ENCODE results near the gene THSD7A. TPM values are rescaled to one million over a fixed set of nuclear protein-coding genes. Genes with fewer than 3 reads are reported as not detected.

THSD7A gene
- total RNA-seq, 1 experiment from 2014 or later = 0.64 TPM

DNA sequence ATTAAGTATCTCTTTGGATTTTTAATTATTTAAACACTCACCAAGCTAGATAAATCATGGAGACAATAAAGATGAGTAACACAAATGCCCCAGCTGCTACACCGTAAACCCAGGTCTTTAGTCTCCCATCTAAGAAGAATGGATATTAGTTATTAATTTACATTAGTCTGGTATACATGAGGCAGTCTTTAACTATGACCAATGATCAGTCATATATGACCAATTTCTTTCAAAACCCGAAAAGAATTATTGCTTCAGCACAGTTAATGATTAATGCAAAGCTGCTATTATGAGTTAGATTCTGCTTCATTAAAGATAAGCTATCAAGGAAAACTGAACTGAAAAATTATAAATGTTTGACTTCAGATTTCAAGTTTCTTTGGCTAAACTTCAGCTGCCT lies 455.5 kb downstream of the THSD7A start:
- no peaks in the 10 kb centered on the region for H3K9me3 ChIP-seq (ENCODE audit: low read depth, low read length, poor library complexity, severe bottlenecking)
- TF ChIP-seq EZH2 (IDR thresholded peaks at IDR 0.05; ENCODE audit: borderline replicate concordance, low read depth, low read length, poor library complexity, severe bottlenecking) = no peak
- no peak for TF ChIP-seq CTCF (conservative IDR thresholded peaks at IDR 0.05; ENCODE audit: low read depth, low read length)
- H3K4me1 ChIP-seq (ENCODE audit: insufficient read depth, low read length, poor library complexity, severe bottlenecking) = no peaks in the 10 kb centered on the region
- H3K4me3 ChIP-seq (ENCODE audit: low read depth, low read length, poor library complexity, severe bottlenecking) = no peak overlapping the region
- ChIA-PET POLR2A (ENCODE audit: low non-redundant PET) (no interaction called here), CTCF (no interaction called here)
- no peak overlapping the region for H3K27ac ChIP-seq (ENCODE audit: low read depth, low read length, poor library complexity, severe bottlenecking)
- H3K36me3 ChIP-seq (ENCODE audit: insufficient read depth, low read length, poor library complexity, severe bottlenecking) = no peaks in the 10 kb centered on the region
- intact Hi-C loops (cut with micrococcal nuclease; ENCODE audit: unreplicated experiment) = no loop called here
- no peak for DNase-seq (ENCODE audit: low spot score)
- no TSS peak for BruUV-seq (replicated peaks)
- H3K27me3 ChIP-seq (replicated peaks; ENCODE audit: insufficient read depth, low read depth, low read length, poor library complexity) = no peaks in the 10 kb centered on the region

DNA sequence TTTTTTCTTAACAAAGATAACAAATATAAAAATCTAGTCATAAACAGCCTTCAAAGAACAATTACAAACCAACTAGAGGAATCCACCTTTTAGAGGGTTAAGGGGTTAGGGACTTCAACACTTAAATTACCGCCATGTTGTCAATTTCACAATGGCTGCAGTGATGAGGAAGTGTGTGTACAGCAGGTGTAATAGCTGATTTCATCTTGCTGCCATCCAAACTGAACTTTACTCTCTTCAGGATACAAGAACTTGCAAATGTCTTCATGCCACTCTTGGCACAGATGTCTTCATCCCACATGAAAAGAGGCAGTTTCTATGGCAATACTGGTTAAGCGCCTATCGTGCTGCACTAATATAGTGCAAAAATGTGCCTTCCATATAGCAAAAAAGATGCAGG lies 457.4 kb downstream of the THSD7A start:
- BruUV-seq (replicated peaks) = no TSS peak
- Histone ChIP-seq H3K27ac (ENCODE audit: low read depth, low read length, poor library complexity, severe bottlenecking) (no peak overlapping the region), H3K4me1 (ENCODE audit: insufficient read depth, low read length, poor library complexity, severe bottlenecking) (no peaks in the 10 kb centered on the region), H3K4me3 (ENCODE audit: low read depth, low read length, poor library complexity, severe bottlenecking) (no peak overlapping the region), H3K36me3 (ENCODE audit: insufficient read depth, low read length, poor library complexity, severe bottlenecking) (no peaks in the 10 kb centered on the region), H3K9me3 (ENCODE audit: low read depth, low read length, poor library complexity, severe bottlenecking) (no peaks in the 10 kb centered on the region), H3K27me3 (replicated peaks; ENCODE audit: insufficient read depth, low read depth, low read length, poor library complexity) (peaks cover 5% of the 10 kb centered on the region)
- ChIA-PET CTCF (no interaction called here), POLR2A (ENCODE audit: low non-redundant PET) (no interaction called here)
- TF ChIP-seq EZH2 (IDR thresholded peaks at IDR 0.05; ENCODE audit: borderline replicate concordance, low read depth, low read length, poor library complexity, severe bottlenecking) (no peak), CTCF (conservative IDR thresholded peaks at IDR 0.05; ENCODE audit: low read depth, low read length) (no peak)
- intact Hi-C loops (cut with micrococcal nuclease; ENCODE audit: unreplicated experiment) = loop anchor here (5.0 kb wide), 1 partner anchor 458 kb away; the partner anchor contains the start of gene THSD7A
- no peak for DNase-seq (ENCODE audit: low spot score)

DNA sequence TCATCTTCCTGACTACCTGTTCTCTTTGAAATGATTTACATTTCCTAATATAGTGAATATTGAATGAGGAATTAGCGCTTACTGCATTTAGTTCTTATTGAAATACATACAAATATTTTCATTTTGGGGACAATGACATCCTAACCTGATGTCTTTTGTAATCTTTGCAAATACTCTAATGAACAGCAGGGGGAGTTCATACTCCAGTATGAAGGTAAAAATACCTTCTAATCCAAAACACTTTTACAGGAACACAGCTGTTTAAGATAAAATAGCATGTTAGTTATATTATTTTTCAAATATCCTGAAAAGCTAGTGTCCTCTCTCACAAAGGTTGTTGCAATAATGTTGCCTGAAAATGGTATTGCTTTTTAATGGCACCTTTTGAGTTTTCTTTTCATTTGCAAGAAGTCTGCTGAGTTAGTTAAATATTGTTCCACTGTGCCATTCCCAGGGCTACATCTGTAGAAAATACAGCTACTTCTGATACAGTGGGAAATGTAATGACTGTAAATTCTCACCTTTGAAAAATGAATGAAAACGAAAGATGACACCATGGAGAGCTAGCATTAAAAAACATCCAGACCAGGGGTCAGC lies 458.4 kb downstream of the THSD7A start:
- CTCF ChIA-PET = no interaction called here
- DNase-seq (ENCODE audit: low spot score) = peak; percentile 39
- POLR2A ChIA-PET (ENCODE audit: low non-redundant PET) = no interaction called here

More for the DNA sequence above, 458.4 kb downstream of the THSD7A start:
- no peaks in the 10 kb centered on the region for H3K9me3 ChIP-seq (ENCODE audit: low read depth, low read length, poor library complexity, severe bottlenecking)
- H3K27me3 ChIP-seq (replicated peaks; ENCODE audit: insufficient read depth, low read depth, low read length, poor library complexity) = peaks cover 5% of the 10 kb centered on the region
- peak; percentile 65 for TF ChIP-seq CTCF (conservative IDR thresholded peaks at IDR 0.05; ENCODE audit: low read depth, low read length)
- TF ChIP-seq EZH2 (IDR thresholded peaks at IDR 0.05; ENCODE audit: borderline replicate concordance, low read depth, low read length, poor library complexity, severe bottlenecking) = no peak
- no peak overlapping the region for H3K27ac ChIP-seq (ENCODE audit: low read depth, low read length, poor library complexity, severe bottlenecking)
- no peak overlapping the region for H3K4me3 ChIP-seq (ENCODE audit: low read depth, low read length, poor library complexity, severe bottlenecking)
- H3K4me1 ChIP-seq (ENCODE audit: insufficient read depth, low read length, poor library complexity, severe bottlenecking) = no peaks in the 10 kb centered on the region
- intact Hi-C loops (cut with micrococcal nuclease; ENCODE audit: unreplicated experiment) = loop anchor here (5.0 kb wide), 1 partner anchor 459 kb away; the partner anchor contains the start of gene THSD7A
- no TSS peak for BruUV-seq (replicated peaks)
- H3K36me3 ChIP-seq (ENCODE audit: insufficient read depth, low read length, poor library complexity, severe bottlenecking) = no peaks in the 10 kb centered on the region
